Prostate gland (tissue), 2 donors: Measurements from ENCODE around the gene PAXIP1. TPM values are rescaled to one million over a fixed set of nuclear protein-coding genes. Genes with fewer than 3 reads are reported as not detected.

Source experiments
- DNase-seq: peaks from one replicate; pipeline ENCODE4 v3.0.0-alpha.2; 2019; ENCODE audit warnings: low spot score
- H3K27ac ChIP-seq, 2 donors: fragments of 200-600 bp; sonication (generic); 2 replicates each; pipeline ENCODE4 v1.5.1; 2017 to 2019
- H3K27me3 ChIP-seq: fragments of 200-600 bp; sonication (generic); replicated peaks from 2 replicates; pipeline ENCODE4 v1.5.1; 2019; ENCODE audit not compliant: insufficient read depth
- H3K36me3 ChIP-seq, 2 donors: fragments of 200-600 bp; sonication (generic); 1 replicate in 1 of 2; 2 replicates in 1 of 2; pipeline versions ENCODE4 v1.5.1 to v1.8.1; 2017 to 2019
- H3K4me1 ChIP-seq: fragments of 200-600 bp; sonication (generic); replicated peaks from 2 replicates; pipeline ENCODE4 v1.5.1; 2019
- H3K4me3 ChIP-seq, 2 donors: fragments of 200-600 bp; sonication (generic); 2 replicates each; pipeline ENCODE4 v1.5.1; 2017 to 2019
- H3K9me3 ChIP-seq: fragments of 200-600 bp; sonication (generic); 2 replicates; pipeline ENCODE4 v1.5.1; 2017
- POLR2A ChIP-seq: fragments of 450-650 bp; IDR thresholded peaks from one replicate; pipeline ENCODE4 v1.6.1; 2016; ENCODE audit warnings: antibody characterized with exemption, mild to moderate bottlenecking
- POLR2AphosphoS5 ChIP-seq: sonication (generic); formaldehyde crosslinking; IDR thresholded peaks from one replicate; pipeline ENCODE4 v1.6.1; 2017; ENCODE audit warnings: antibody characterized with exemption
- WGBS: methylation state at CpG from one replicate; pipeline ENCODE4 v1.1.5; 2018; 5-methylcytosine and 5-hydroxymethylcytosine counted together
- intact Hi-C: fragments of 100-400 bp; cut with DNase I; formaldehyde crosslinking; loops from one replicate; pipeline ENCODE4 v1.14.2; 2022
- total RNA-seq, 2 donors: library from RNA; depleted of rRNA; stranded (reverse); fragments of >200 nt; gene quantifications; one replicate each; pipeline ENCODE4 v1.1.0, GENCODE V29; 2016
- TF ChIP-seq, protein P1 (sequence below), 4 experiments: fragments of 200-600 bp in 2 of 4; fragments of 450-650 bp in 2 of 4; sonication (generic) in 2 of 4; IDR thresholded peaks; 1 replicate in 3 of 4; 2 replicates in 1 of 4; pipeline ENCODE4 v1.5.1; 2016 to 2019; ENCODE audit warnings: antibody characterized with exemption in 4 of 4, mild to moderate bottlenecking in 2 of 4, moderate library complexity in 2 of 4

Gene PAXIP1
- total RNA-seq, 2 donors from 2014 or later = 15.8 to 24.1 TPM

DNA sequence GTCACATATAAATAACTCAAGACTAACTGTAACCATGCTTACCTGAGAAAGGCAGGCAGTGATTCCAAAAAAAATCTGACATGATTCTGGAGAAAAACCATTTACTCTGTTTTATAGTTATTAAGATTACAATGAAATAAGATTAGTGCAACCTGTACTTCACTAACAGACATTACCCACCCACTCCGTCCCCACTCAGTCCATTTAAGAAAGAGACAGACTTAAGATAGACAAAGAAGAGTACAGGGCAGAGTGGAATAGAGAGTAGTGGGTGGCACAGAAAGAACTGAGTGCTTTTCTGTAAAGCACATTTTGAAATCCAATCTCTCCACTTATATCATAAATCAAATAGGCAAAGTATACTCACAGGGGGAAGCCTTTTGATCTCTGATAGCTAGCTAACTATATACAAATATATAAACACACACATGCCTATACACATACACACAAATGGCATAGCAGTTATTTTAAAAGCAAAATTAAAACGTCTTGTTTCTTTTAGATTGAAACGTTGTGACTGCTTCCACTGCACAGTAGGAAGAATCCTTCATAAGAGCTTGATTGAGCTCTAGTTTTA is 11.9 kb downstream of the PAXIP1 start:
- Histone ChIP-seq H3K27me3 (no peaks in the 10 kb centered on the region), H3K9me3 (no peaks in the 10 kb centered on the region), H3K4me3 (no peak overlapping the region), H3K36me3 (no peaks in the 10 kb centered on the region), H3K4me1 (no peaks in the 10 kb centered on the region), H3K27ac (no peak overlapping the region)
- DNase-seq = no peak
- TF ChIP-seq POLR2AphosphoS5 (no peak), POLR2A (no peak)
- TF ChIP-seq, protein P1, sequence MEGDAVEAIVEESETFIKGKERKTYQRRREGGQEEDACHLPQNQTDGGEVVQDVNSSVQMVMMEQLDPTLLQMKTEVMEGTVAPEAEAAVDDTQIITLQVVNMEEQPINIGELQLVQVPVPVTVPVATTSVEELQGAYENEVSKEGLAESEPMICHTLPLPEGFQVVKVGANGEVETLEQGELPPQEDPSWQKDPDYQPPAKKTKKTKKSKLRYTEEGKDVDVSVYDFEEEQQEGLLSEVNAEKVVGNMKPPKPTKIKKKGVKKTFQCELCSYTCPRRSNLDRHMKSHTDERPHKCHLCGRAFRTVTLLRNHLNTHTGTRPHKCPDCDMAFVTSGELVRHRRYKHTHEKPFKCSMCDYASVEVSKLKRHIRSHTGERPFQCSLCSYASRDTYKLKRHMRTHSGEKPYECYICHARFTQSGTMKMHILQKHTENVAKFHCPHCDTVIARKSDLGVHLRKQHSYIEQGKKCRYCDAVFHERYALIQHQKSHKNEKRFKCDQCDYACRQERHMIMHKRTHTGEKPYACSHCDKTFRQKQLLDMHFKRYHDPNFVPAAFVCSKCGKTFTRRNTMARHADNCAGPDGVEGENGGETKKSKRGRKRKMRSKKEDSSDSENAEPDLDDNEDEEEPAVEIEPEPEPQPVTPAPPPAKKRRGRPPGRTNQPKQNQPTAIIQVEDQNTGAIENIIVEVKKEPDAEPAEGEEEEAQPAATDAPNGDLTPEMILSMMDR (IDR thresholded peaks at IDR 0.05) = no peak
- 45% methylated on average over 3 of the region's 3 CpGs for WGBS
- intact Hi-C loops = no loop called here

DNA sequence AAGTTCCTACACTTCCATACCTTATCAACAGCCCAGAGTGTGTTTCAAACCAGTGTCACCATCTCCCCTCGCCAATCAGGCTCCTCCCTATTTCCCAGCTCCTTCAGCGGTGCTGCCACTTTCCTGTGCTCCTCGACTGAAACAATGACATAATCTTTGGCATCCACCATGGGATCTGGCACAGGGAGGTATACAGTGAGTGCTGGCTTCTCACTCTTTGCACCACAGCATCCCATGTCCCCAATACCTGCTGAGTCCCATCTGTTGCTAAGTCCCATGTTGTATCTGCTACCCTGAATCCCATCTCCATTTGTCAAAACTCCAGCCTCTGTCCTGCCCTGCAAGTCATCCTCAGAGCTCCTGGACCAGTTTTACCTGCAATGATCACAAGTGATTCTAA is 15.4 kb downstream of the PAXIP1 start:
- intact Hi-C loops = no loop called here
- Histone ChIP-seq H3K4me1 (no peaks in the 10 kb centered on the region), H3K9me3 (no peaks in the 10 kb centered on the region), H3K27ac (no peak overlapping the region), H3K27me3 (no peaks in the 10 kb centered on the region), H3K4me3 (no peak overlapping the region), H3K36me3 (no peaks in the 10 kb centered on the region)
- no peak for DNase-seq
- TF ChIP-seq POLR2A = no peak
- TF ChIP-seq POLR2AphosphoS5 = no peak
- TF ChIP-seq, protein P1 (IDR thresholded peaks at IDR 0.05) = no peak
- WGBS = 59% methylated on average over 3 of the region's 3 CpGs

DNA sequence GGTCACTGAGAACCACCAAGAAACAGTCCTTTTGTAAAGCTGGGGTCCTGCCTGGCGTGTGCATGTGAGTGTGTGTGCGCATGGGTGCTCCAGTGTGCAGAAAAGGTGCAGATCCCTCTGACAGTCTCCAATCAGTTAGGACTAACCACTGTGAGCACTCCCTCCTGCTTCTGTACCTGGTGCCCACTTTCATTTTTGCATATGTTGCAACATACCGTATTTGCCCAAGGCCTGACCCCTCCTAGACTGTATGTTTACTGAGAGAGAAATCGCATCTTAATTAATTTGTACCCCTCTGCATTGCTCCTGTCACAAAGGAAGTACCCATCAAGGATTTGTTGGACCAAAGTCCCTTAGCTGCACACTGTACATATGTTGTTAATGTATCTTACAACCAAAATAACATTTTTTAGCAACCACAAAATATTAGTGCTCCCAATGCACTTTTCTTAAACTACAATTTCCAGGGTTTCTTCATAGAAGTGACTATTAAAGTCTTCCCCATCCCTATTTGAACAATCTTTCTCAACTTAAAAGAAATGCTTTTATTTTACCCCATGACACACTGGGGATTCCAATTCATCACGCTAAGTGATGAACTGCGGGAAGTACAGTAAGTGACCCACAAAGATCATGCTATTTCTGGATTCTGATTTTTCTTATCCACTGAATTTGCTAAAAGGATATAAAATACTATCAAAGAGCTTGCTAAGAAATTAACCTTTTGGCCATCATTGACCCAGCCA is 16.6 kb downstream of the PAXIP1 start:
- no peaks in the 10 kb centered on the region for H3K36me3 ChIP-seq
- no peak overlapping the region for H3K4me3 ChIP-seq
- H3K9me3 ChIP-seq = no peaks in the 10 kb centered on the region
- no peak overlapping the region for H3K27ac ChIP-seq
- WGBS = 96% methylated on average over 6 of the region's 6 CpGs
- intact Hi-C loops = no loop called here
- H3K4me1 ChIP-seq = no peaks in the 10 kb centered on the region
- no peak for TF ChIP-seq POLR2A
- TF ChIP-seq POLR2AphosphoS5 = no peak
- TF ChIP-seq, protein P1 (IDR thresholded peaks at IDR 0.05) = no peak
- no peaks in the 10 kb centered on the region for H3K27me3 ChIP-seq
- no peak for DNase-seq

DNA sequence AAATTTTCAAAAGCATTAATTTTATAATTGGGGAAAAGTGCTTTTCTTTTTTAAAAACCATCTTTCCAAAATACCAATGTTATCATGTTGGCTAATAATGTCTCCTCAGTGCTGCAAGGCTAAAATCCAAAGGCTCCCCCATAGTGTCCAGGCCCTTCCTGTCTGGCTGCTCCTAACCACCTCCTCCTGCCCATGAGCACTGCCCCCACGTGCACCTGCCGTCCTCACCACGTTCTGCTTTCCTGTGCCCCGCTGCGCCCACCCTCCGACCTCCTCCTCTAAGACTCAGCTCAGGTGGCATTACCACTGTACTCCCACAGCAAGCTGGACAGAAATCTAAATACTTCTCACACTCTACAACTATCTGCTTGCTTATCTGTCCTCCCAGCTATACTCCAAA is 17.7 kb downstream of the PAXIP1 start:
- TF ChIP-seq POLR2AphosphoS5 = no peak
- no peak for TF ChIP-seq POLR2A
- TF ChIP-seq, protein P1 (IDR thresholded peaks at IDR 0.05) = no peak
- Histone ChIP-seq H3K4me1 (no peaks in the 10 kb centered on the region), H3K4me3 (no peak overlapping the region), H3K36me3 (no peaks in the 10 kb centered on the region), H3K27me3 (no peaks in the 10 kb centered on the region), H3K9me3 (no peaks in the 10 kb centered on the region), H3K27ac (no peak overlapping the region)
- DNase-seq = no peak
- WGBS = 79% methylated on average over 6 of the region's 6 CpGs
- intact Hi-C loops = no loop called here
